Stimulated activated CD8-positive, alpha-beta memory T cell treated with anti-CD3 and anti-CD28 coated beads, Interleukin-4, amount 100 ng/mL, for 24 hours (primary cell): ENCODE measurements around the gene TRERF1.

ENCODE experiments used
- DNase-seq: peaks from one replicate; pipeline ENCODE4 v3.0.0-alpha.2; 2020; ENCODE audit warnings: low read depth

Gene TRERF1

GRCh38 chr6:42426191-42426590 lies 25.5 kb downstream of the TRERF1 start:
- no peak for DNase-seq

GRCh38 chr6:42424906-42425474 lies 26.7 kb downstream of the TRERF1 start:
- no peak for DNase-seq

GRCh38 chr6:42423244-42423643 lies 28.5 kb downstream of the TRERF1 start:
- no peak for DNase-seq

- DNase-seq, result no peak
Observed at GRCh38 chr6:42420741-42421140, 31.0 kb downstream of the TRERF1 start.

- DNase-seq, result no peak
Observed at GRCh38 chr6:42419490-42420280, 32.0 kb downstream of the TRERF1 start.

- no peak for DNase-seq
Observed at GRCh38 chr6:42418724-42419123, 33.0 kb downstream of the TRERF1 start.

- DNase-seq, result peak; percentile 44
Observed at GRCh38 chr6:42417641-42418112, 34.0 kb downstream of the TRERF1 start.

GRCh38 chr6:42411406-42411805 lies 40.3 kb downstream of the TRERF1 start:
- DNase-seq, result no peak

- no peak for DNase-seq
Observed at GRCh38 chr6:42410861-42411260, 40.9 kb downstream of the TRERF1 start.

GRCh38 chr6:42409581-42409980 lies 42.1 kb downstream of the TRERF1 start:
- DNase-seq, result no peak

- no peak for DNase-seq
Observed at GRCh38 chr6:42407379-42407778, 44.3 kb downstream of the TRERF1 start.

GRCh38 chr6:42406306-42407280 lies 45.1 kb downstream of the TRERF1 start:
- no peak for DNase-seq

GRCh38 chr6:42405021-42405420 lies 46.7 kb downstream of the TRERF1 start:
- DNase-seq, result no peak

- peak; percentile 22 for DNase-seq
Observed at GRCh38 chr6:42404484-42404883, 47.2 kb downstream of the TRERF1 start.

GRCh38 chr6:42403831-42404230 lies 47.9 kb downstream of the TRERF1 start:
- DNase-seq, result no peak

- no peak for DNase-seq
Observed at GRCh38 chr6:42403421-42403820, 48.3 kb downstream of the TRERF1 start.

GRCh38 chr6:42402184-42402583 lies 49.5 kb downstream of the TRERF1 start:
- DNase-seq, result peak; percentile 44

- DNase-seq, result no peak
Observed at GRCh38 chr6:42401613-42401951, 50.1 kb downstream of the TRERF1 start.

GRCh38 chr6:42400886-42401612 lies 50.7 kb downstream of the TRERF1 start:
- DNase-seq, result no peak

- no peak for DNase-seq
Observed at GRCh38 chr6:42400061-42400760, 51.5 kb downstream of the TRERF1 start.

GRCh38 chr6:42396720-42397119 lies 55.0 kb downstream of the TRERF1 start:
- no peak for DNase-seq
